GM12801 (cell line): ENCODE results near the gene CTSG.

ENCODE experiments used
- CTCF ChIP-seq: IDR thresholded peaks from one replicate; pipeline ENCODE4 v1.5.1; 2011; ENCODE audit warnings: control low read depth; ENCODE audit not compliant: insufficient read length; ENCODE audit errors: extremely low read depth

CTSG gene

GRCh38 chr14:24576182-24576581 lies at the start of gene CTSG:
Gene CTSG, minus strand, starts transcription at chr14:24576250. Its CDS starts 27 bp downstream, at chr14:24576223.
- no peak for TF ChIP-seq CTCF

- TF ChIP-seq CTCF = no peak
These were observed 37.7 kb upstream of the CTSG start for GRCh38 chr14:24613747-24614146.

- TF ChIP-seq CTCF = no peak
These were observed 37.2 kb upstream of the CTSG start for GRCh38 chr14:24613241-24613640.

GRCh38 chr14:24612196-24612595 lies 36.1 kb upstream of the CTSG start:
- no peak for TF ChIP-seq CTCF

GRCh38 chr14:24609655-24610344 lies 33.8 kb upstream of the CTSG start, which contains the start of gene GZMH:
Gene GZMH, minus strand, starts transcription at chr14:24609685. Its CDS starts 72 bp downstream, at chr14:24609613.
- no peak for TF ChIP-seq CTCF

GRCh38 chr14:24607635-24608514 lies 31.8 kb upstream of the CTSG start:
- no peak for TF ChIP-seq CTCF

- TF ChIP-seq CTCF = no peak
These were observed 31.0 kb upstream of the CTSG start for GRCh38 chr14:24607081-24607480.
